Lung (tissue), 12 donors: Measurements from ENCODE around the gene PDX1. TPM values are rescaled to one million over a fixed set of nuclear protein-coding genes. Genes with fewer than 3 reads are reported as not detected.

Source experiments
- ATAC-seq: fragments of 200-7000 bp; cut with Tn5 transposase; one replicate; pipeline ENCODE4 v1.9.1; 2020; ENCODE audit warnings: moderate number of reproducible peaks; ENCODE audit not compliant: insufficient read depth, low FRiP score
- DNase-seq, 3 donors: peaks; one replicate each; pipeline ENCODE4 v3.0.0-alpha.2; 2013 to 2017
- H3K27ac ChIP-seq, 2 donors: one replicate each; pipeline ENCODE4 v1.5.1; 2013; ENCODE audit warnings: mild to moderate bottlenecking in 2 of 2, moderate library complexity in 2 of 2, control low read depth in 1 of 2, inconsistent platforms in 1 of 2, low read depth in 1 of 2, low read length in 1 of 2
- H3K27me3 ChIP-seq, 3 donors: one replicate each; pipeline ENCODE4 v1.5.1; 2013; ENCODE audit warnings: low read length in 2 of 3; ENCODE audit not compliant: control insufficient read depth in 3 of 3, insufficient read depth in 3 of 3
- H3K36me3 ChIP-seq, 4 donors: one replicate each; pipeline ENCODE4 v1.5.1; 2013; ENCODE audit warnings: low read length in 4 of 4, mild to moderate bottlenecking in 1 of 4, moderate library complexity in 1 of 4; ENCODE audit not compliant: control insufficient read depth in 4 of 4, insufficient read depth in 4 of 4
- H3K4me1 ChIP-seq, 5 donors: one replicate each; pipeline ENCODE4 v1.5.1; 2013; ENCODE audit warnings: low read length in 5 of 5, mild to moderate bottlenecking in 2 of 5, moderate library complexity in 1 of 5; ENCODE audit not compliant: control insufficient read depth in 5 of 5, insufficient read depth in 5 of 5
- H3K4me3 ChIP-seq: one replicate; pipeline ENCODE4 v1.5.1; 2013; ENCODE audit warnings: mild to moderate bottlenecking, control low read depth, moderate library complexity
- H3K9ac ChIP-seq, 2 donors: one replicate each; pipeline ENCODE4 v1.5.1; 2013; ENCODE audit warnings: low read length in 2 of 2, control low read depth in 1 of 2; ENCODE audit not compliant: insufficient read depth in 1 of 2
- H3K9me3 ChIP-seq, 4 donors: one replicate each; pipeline ENCODE4 v1.5.1; 2013; ENCODE audit warnings: low read length in 3 of 4, mild to moderate bottlenecking in 1 of 4, moderate library complexity in 1 of 4; ENCODE audit not compliant: control insufficient read depth in 4 of 4, insufficient read depth in 3 of 4
- CTCF ChIP-seq: IDR thresholded peaks from 2 replicates; pipeline ENCODE4 v1.5.1; 2012; ENCODE audit warnings: mild to moderate bottlenecking; ENCODE audit errors: control extremely low read depth, extremely low read depth
- WGBS, 2 donors: extraction: QIAGEN DNeasy Blood & Tissue Kit; methylation state at CpG; one replicate each; pipeline ENCODE4 v1.1.7; 2013; 5-methylcytosine and 5-hydroxymethylcytosine counted together
- polyA plus RNA-seq, 2 donors: library from polyadenylated mRNA; stranded (reverse); fragments of 200-250 nt; gene quantifications; one replicate each; pipeline ENCODE4 v1.2.1, GENCODE V29; 2013
- total RNA-seq, 2 donors: library from RNA; depleted of rRNA in 1 of 2; stranded (reverse); fragments of >200 nt in 1 of 2; gene quantifications; one replicate each; pipeline ENCODE4 v1.2.1, GENCODE V29; 2014 to 2021
- donor health status: control.
- donor health status: control.
- donor health status: Bipolar disorder and iron deficiency.
- donor health status: healthy.
- donor health status: DM: yes; HTN: yes; CAD: no.

Gene PDX1
- total and polyA plus RNA-seq, 4 donors, result not detected

GRCh38 chr13:27909378-27909777, 10.4 kb upstream of the PDX1 start:
- no peaks in the 10 kb centered on the region for H3K36me3 ChIP-seq
- DNase-seq, result no peak
- H3K27ac ChIP-seq, result no peak overlapping the region
- no peak for TF ChIP-seq CTCF
- 35 to 41% methylated on average over 4 of the region's 4 CpGs for WGBS, 2 donors
- H3K4me1 ChIP-seq, result no peaks in the 10 kb centered on the region
- no peak for ATAC-seq
- no peak overlapping the region for H3K4me3 ChIP-seq
- peaks cover 11 to 87% (median 58%) of the 10 kb centered on the region in 3 donors for H3K27me3 ChIP-seq
- peaks cover 0 to 3% (median 0%) of the 10 kb centered on the region in 4 donors for H3K9me3 ChIP-seq
- H3K9ac ChIP-seq, result no peak overlapping the region

GRCh38 chr13:27911521-27911920, 8.3 kb upstream of the PDX1 start:
- no peak overlapping the region for H3K27ac ChIP-seq
- no peak overlapping the region for H3K4me3 ChIP-seq
- WGBS, 2 donors, result 46 to 51% methylated on average over 2 of the region's 2 CpGs
- H3K4me1 ChIP-seq, result no peaks in the 10 kb centered on the region
- DNase-seq, result no peak
- no peak for ATAC-seq
- no peaks in the 10 kb centered on the region for H3K36me3 ChIP-seq
- no peak overlapping the region for H3K9ac ChIP-seq
- H3K27me3 ChIP-seq, result peaks cover 22 to 86% (median 76%) of the 10 kb centered on the region in 3 donors
- peaks cover 0 to 6% (median 0%) of the 10 kb centered on the region in 4 donors for H3K9me3 ChIP-seq
- TF ChIP-seq CTCF, result no peak

- 90 to 95% methylated on average over 1 of the region's 1 CpG for WGBS, 2 donors
Measured at GRCh38 chr13:27913160-27913559, 6.6 kb upstream of the PDX1 start.

More at GRCh38 chr13:27913160-27913559, 6.6 kb upstream of the PDX1 start:
- H3K4me3 ChIP-seq, result no peak overlapping the region
- H3K4me1 ChIP-seq, result peaks cover 0 to 8% (median 0%) of the 10 kb centered on the region in 5 donors
- TF ChIP-seq CTCF, result no peak
- no peaks in the 10 kb centered on the region for H3K36me3 ChIP-seq
- peaks cover 22 to 89% (median 78%) of the 10 kb centered on the region in 3 donors for H3K27me3 ChIP-seq
- DNase-seq (no peak), ATAC-seq (no peak)
- H3K9me3 ChIP-seq, result peaks cover 0 to 9% (median 0%) of the 10 kb centered on the region in 4 donors
- no peak overlapping the region for H3K9ac ChIP-seq
- H3K27ac ChIP-seq, result no peak overlapping the region
